BLaER1 treated with 17β-estradiol and CSF1 and Interleukin-3, amounts not matched to agents 10 nM and 100 nM (cell line): ENCODE measurements around the gene CLEC11A.
"Not testable (repeated sequence)": the region's sequence is repeated elsewhere in the genome, so short reads cannot be mapped to it uniquely, and the experiment has no call there.

Source experiments
- H3K27ac ChIP-seq, 11 experiments: shearing (Covaris generic); formaldehyde crosslinking; 2 replicates each; pipeline ENCODE4 v1.8.1; 2022
- H3K27me3 ChIP-seq, 11 experiments: shearing (Covaris generic); formaldehyde crosslinking; 2 replicates each; pipeline ENCODE4 v1.8.1; 2022
- H3K36me3 ChIP-seq, 11 experiments: shearing (Covaris generic); formaldehyde crosslinking; 2 replicates each; pipeline ENCODE4 v1.8.1; 2022
- H3K4me1 ChIP-seq, 10 experiments: shearing (Covaris generic); formaldehyde crosslinking; 2 replicates each; pipeline ENCODE4 v1.8.1; 2022
- H3K4me2 ChIP-seq, 11 experiments: shearing (Covaris generic); formaldehyde crosslinking; 2 replicates each; pipeline ENCODE4 v1.8.1; 2022
- H3K4me3 ChIP-seq, 10 experiments: shearing (Covaris generic); formaldehyde crosslinking; 2 replicates each; pipeline ENCODE4 v1.8.1; 2022
- H3K9ac ChIP-seq, 11 experiments: shearing (Covaris generic); formaldehyde crosslinking; 2 replicates each; pipeline ENCODE4 v1.8.1; 2022
- H3K9me3 ChIP-seq, 11 experiments: shearing (Covaris generic); formaldehyde crosslinking; replicated peaks in 1 of 11; 2 replicates each; pipeline ENCODE4 v1.8.1; 2022
- H4K20me1 ChIP-seq, 11 experiments: shearing (Covaris generic); formaldehyde crosslinking; 2 replicates each; pipeline ENCODE4 v1.8.1; 2022
- Cebpa-rat ChIP-seq, 11 experiments: shearing (Covaris generic); IDR thresholded peaks; 2 replicates each; pipeline ENCODE4 v1.8.1; 2022

Gene CLEC11A

DNA sequence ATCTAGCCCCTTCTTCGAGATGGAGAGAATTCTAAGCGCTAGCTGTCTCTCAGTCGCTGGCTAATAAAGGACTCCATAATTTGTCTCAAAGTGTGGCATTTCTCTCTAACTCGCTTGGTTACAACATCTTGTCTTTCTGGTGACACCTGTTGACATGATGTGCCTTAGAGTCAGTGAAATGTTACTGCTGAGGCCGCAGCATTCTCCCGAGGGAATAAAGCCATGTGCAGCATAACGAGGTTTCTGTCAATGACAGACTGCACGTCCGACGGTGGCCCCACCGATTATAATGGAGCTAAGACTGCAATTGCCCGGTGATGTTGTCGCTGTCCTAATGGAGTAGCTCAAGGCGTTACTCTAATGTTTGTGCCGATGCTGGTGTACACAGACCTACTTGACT lies 26.8 kb downstream of the CLEC11A start:
- Histone ChIP-seq H3K9me3 (no peaks in the 10 kb centered on the region), H3K27me3 (no peaks in the 10 kb centered on the region), H3K4me3 (no peak overlapping the region), H3K9ac (no peak overlapping the region), H4K20me1 (no peaks in the 10 kb centered on the region), H3K36me3 (no peaks in the 10 kb centered on the region), H3K4me1 (peaks cover 0 to 26% (median 13%) of the 10 kb centered on the region in 10 experiments; a peak in 14 of 20 replicates), H3K4me2 (peak overlapping the region in 8 of 11 experiments; percentile 2 to 70 (median 55); a peak in 14 of 22 replicates), H3K27ac (peak overlapping the region in 1 of 11 experiments; percentile 10; a peak in 1 of 22 replicates)
- no peak for TF ChIP-seq Cebpa-rat (IDR thresholded peaks at IDR 0.05)

GRCh38 chr19:50753879-50754278 lies 30.7 kb downstream of the CLEC11A start:
- Histone ChIP-seq H3K36me3 (no peaks in the 10 kb centered on the region), H3K4me3 (no peak overlapping the region), H3K4me1 (peaks cover 0 to 24% (median 13%) of the 10 kb centered on the region in 10 experiments; a peak in 14 of 20 replicates), H3K9ac (no peak overlapping the region), H3K9me3 (no peaks in the 10 kb centered on the region), H3K4me2 (no peak overlapping the region), H3K27me3 (no peaks in the 10 kb centered on the region), H4K20me1 (no peaks in the 10 kb centered on the region), H3K27ac (no peak overlapping the region)
- TF ChIP-seq Cebpa-rat (IDR thresholded peaks at IDR 0.05) = no peak

GRCh38 chr19:50756244-50756643 lies 33.1 kb downstream of the CLEC11A start:
- H3K27ac ChIP-seq, H3K9ac ChIP-seq, H3K4me2 ChIP-seq, H4K20me1 ChIP-seq, H3K27me3 ChIP-seq, H3K4me1 ChIP-seq, H3K36me3 ChIP-seq, H3K4me3 ChIP-seq: not testable (repeated sequence)
- H3K9me3 ChIP-seq = peaks cover 0 to 10% (median 8%) of the 10 kb centered on the region in 11 experiments; a peak in 13 of 22 replicates

DNA sequence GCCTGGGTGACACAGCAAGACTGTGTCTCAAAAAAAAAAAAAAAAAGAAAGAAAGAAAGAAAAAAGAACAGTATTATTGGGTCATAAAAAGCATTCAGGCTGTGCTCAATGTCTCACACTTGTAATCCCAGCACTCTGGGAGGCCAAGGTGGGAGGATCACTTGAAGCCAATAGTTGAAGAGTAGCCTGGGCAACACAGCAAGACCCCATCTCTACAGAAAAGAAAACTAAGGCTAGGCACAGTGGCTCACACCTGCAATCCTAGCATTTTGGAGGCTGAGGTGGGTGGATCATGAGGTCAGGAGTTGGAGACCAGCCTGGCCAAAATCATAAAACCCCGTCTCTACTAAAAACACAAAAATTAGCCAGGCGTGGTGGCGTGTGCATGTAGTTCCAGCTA lies 34.5 kb downstream of the CLEC11A start:
- not testable (repeated sequence) for H3K36me3 ChIP-seq
- peaks cover 0 to 10% (median 8%) of the 10 kb centered on the region in 11 experiments; a peak in 13 of 22 replicates for H3K9me3 ChIP-seq

GRCh38 chr19:50759076-50759475 lies 35.9 kb downstream of the CLEC11A start:
- H3K27ac ChIP-seq, H3K9ac ChIP-seq, H3K4me1 ChIP-seq, H3K4me2 ChIP-seq, H3K4me3 ChIP-seq, H3K36me3 ChIP-seq, H4K20me1 ChIP-seq, H3K27me3 ChIP-seq: not testable (repeated sequence)
- H3K9me3 ChIP-seq = peaks cover 0 to 10% (median 8%) of the 10 kb centered on the region in 11 experiments; a peak in 13 of 22 replicates

More for the DNA sequence above, 34.5 kb downstream of the CLEC11A start:
- H3K27me3 ChIP-seq, H4K20me1 ChIP-seq, H3K9ac ChIP-seq, H3K4me2 ChIP-seq, H3K4me3 ChIP-seq, H3K27ac ChIP-seq, H3K4me1 ChIP-seq: not testable (repeated sequence)

DNA sequence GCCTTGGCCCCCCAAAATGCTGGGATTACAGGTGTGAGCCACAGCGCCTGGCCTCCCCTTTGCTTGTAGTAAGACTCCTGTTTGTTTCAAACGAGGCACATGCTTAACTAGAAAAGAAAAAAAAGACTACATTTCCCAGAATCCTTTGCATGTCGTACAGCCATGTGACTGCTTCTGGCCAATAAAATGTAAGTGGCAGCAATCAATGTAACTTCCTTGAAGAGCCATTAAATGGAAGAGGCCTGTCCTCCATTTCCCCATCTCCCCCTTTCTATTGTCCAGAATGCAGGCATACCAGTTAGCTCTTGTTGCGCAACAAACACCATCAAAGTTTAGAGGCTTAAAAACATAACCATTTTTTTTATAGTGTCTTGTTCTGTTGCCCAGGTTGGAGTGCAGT lies 36.7 kb downstream of the CLEC11A start:
- Histone ChIP-seq H3K36me3 (no peaks in the 10 kb centered on the region), H3K27ac (no peak overlapping the region), H3K9ac (no peak overlapping the region), H3K27me3 (no peaks in the 10 kb centered on the region), H3K4me2 (no peak overlapping the region), H4K20me1 (no peaks in the 10 kb centered on the region), H3K4me1 (no peaks in the 10 kb centered on the region), H3K9me3 (peaks cover 0 to 10% (median 8%) of the 10 kb centered on the region in 11 experiments; a peak in 13 of 22 replicates), H3K4me3 (no peak overlapping the region)
- TF ChIP-seq Cebpa-rat (IDR thresholded peaks at IDR 0.05) = peak in 9 of 11 experiments; percentile 49 to 93 (median 70); a peak in 16 of 22 replicates

- not testable (repeated sequence) for H3K9ac ChIP-seq, H3K4me3 ChIP-seq, H3K4me1 ChIP-seq, H3K4me2 ChIP-seq, H3K27me3 ChIP-seq, H3K36me3 ChIP-seq, H4K20me1 ChIP-seq, H3K27ac ChIP-seq
- H3K9me3 ChIP-seq = peaks cover 0 to 10% (median 8%) of the 10 kb centered on the region in 11 experiments; a peak in 13 of 22 replicates
Observed at GRCh38 chr19:50761501-50761900, 38.3 kb downstream of the CLEC11A start.

GRCh38 chr19:50763521-50763920 lies 40.4 kb downstream of the CLEC11A start:
- H3K27ac ChIP-seq, H3K27me3 ChIP-seq, H3K4me3 ChIP-seq, H3K36me3 ChIP-seq, H4K20me1 ChIP-seq, H3K4me2 ChIP-seq, H3K4me1 ChIP-seq, H3K9ac ChIP-seq: not testable (repeated sequence)
- H3K9me3 ChIP-seq = peaks cover 0 to 10% (median 8%) of the 10 kb centered on the region in 11 experiments; a peak in 13 of 22 replicates

DNA sequence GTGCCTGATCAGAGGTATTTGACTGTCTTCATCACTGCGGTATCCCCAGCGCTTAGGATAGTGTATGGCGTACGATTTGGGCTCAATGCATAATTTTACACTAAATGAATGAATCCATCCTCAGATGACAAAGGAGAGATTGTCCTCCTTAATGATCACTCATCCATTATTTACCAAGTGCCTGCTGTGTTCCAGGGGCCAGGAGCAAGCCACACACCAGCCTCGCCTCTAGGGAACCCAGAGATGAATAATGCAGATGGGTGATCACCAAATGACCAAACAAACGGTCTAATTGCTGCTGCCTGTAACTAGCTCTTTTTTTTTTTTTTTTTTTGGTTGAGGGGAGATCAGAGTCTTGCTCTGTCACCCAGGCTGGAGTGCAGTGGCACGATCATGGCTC lies 41.2 kb downstream of the CLEC11A start:
- no peak for TF ChIP-seq Cebpa-rat (IDR thresholded peaks at IDR 0.05)
- Histone ChIP-seq H3K27ac (no peak overlapping the region), H3K36me3 (no peaks in the 10 kb centered on the region), H4K20me1 (no peaks in the 10 kb centered on the region), H3K9ac (no peak overlapping the region), H3K4me3 (no peak overlapping the region), H3K9me3 (peaks cover 0 to 10% (median 8%) of the 10 kb centered on the region in 11 experiments; a peak in 13 of 22 replicates), H3K27me3 (no peaks in the 10 kb centered on the region), H3K4me2 (no peak overlapping the region), H3K4me1 (no peaks in the 10 kb centered on the region)

DNA sequence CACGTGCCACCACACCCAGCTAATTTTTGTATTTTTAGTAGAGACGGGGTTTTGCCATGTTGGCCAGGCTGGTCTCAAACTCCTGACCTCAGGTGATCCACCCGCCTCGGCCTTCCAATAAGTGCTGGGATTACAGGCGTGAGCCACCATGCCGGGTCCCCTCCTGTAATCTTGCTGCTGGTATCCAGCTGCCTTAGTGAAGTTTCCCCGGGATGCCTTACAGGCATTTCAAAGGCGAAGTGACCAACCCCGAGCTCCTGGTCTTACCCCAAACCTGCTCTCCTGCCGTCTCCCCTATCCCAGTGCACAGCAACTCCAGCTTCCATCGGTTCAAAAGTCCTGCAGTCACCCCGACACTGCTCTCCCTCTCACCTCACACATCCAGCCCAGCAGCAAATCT lies 43.6 kb downstream of the CLEC11A start:
- not testable (repeated sequence) for H3K27me3 ChIP-seq, H3K4me1 ChIP-seq

DNA sequence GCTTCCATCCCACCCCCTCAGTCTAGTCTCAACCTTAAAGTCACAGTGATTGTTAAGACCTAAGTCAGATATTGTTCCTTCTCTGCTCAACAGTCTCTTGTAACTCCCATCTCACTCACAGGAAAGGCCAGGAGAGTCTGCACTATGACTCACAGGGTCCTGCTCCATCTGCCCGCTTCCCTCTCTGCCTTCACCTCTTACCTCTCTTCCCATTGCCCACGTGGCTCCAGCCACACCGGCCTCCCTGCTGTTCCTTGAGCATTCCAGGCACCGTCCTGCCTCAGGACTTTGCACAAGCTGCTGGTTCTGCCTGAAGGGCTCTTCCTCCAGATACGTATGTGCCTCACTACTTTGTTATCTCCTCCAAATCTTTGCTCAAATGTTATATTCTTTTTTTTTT lies 44.1 kb downstream of the CLEC11A start:
- not testable (repeated sequence) for H3K27me3 ChIP-seq, H3K9me3 ChIP-seq, H4K20me1 ChIP-seq, H3K36me3 ChIP-seq, H3K27ac ChIP-seq, H3K4me3 ChIP-seq, H3K4me2 ChIP-seq, H3K4me1 ChIP-seq, H3K9ac ChIP-seq

More for the DNA sequence above, 43.6 kb downstream of the CLEC11A start:
- not testable (repeated sequence) for H4K20me1 ChIP-seq, H3K4me3 ChIP-seq, H3K9ac ChIP-seq, H3K9me3 ChIP-seq, H3K27ac ChIP-seq, H3K4me2 ChIP-seq, H3K36me3 ChIP-seq
